DMS79 (cell line): ENCODE data around the gene OLR1.
"Not testable (repeated sequence)": the region's sequence is repeated elsewhere in the genome, so short reads cannot be mapped to it uniquely, and the experiment has no call there.

Experiments used
- DNase-seq: peaks from one replicate; lab custom pipeline; 2025; lab: John Stamatoyannopoulos, UW

OLR1 gene

DNA sequence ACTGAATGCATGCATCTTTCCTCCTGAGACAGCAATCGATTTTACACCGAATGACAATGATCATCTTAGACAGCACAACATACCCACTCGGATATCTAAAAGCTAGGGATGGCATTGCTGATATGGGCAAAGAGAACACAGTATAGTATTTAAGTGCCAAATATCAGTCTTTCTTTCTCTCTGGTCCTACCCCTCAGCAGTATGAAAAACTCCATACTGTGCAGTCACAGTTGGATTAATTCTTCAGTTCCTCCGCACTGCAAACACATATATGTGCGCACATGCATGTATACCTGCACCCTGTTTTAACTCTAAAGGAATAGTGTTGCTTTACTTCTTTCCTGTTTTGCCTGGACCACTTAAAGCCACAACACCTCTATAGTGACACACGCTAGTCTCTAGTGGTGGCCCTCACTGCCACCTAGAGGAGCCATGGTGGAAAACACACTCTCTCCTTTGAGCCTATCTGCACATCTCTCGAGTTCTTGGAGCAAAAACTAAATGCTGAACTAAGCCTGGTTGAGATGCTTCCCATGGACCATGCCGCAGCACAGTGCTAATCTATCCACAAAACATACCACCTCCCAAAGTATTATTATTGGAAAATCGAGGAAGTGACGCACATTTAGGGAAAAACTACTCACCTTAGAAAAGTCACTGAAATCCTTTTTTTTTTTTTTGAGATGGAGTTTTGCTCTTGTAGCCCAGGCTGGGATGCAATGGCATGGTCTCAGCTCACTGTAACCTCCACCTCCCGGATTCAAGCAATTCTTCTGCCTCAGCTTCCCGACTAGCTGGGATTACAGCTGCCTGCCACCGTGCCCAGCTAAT lies 18.8 kb upstream of the OLR1 start:
- DNase-seq = no peak

DNA sequence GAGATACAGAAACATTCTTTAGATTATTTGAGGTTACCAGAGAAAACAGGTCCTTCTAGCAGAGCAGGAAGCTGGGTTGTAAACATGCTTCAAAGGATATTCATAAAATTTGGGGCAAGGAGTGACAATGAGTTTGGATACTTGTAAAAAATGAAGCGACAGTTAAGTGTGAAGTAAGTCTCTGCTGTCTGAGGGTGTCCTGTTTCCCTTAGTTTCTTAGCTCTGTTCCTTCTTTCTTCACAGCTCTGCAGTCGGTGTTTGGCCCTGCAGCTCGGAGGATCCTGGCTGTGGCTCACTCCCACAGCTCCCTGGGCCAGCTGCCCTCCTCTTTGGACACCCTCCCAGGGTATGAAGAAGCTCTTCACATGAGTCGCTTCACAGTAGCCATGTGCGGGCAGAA lies 17.7 kb upstream of the OLR1 start:
- DNase-seq = no peak

DNA sequence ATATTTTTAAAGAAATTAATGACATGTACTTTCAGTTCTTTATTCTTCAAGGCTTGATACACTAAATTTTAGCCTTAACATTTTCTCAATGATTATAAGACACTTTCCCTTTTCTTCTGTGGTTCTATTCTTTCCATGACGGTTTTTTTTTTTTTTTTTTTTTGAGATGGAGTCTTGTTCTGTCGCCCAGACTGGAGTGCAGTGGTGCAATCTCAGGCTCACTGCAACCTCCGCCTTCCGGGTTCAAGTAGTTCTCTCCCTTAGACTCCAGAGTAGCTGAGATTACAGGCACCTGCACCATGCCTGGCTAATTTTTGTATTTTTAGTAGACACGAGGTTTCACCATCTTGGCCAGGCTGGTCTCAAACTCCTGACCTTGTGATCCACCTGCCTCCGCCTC lies 15.0 kb upstream of the OLR1 start:
- not testable (repeated sequence) for DNase-seq

DNA sequence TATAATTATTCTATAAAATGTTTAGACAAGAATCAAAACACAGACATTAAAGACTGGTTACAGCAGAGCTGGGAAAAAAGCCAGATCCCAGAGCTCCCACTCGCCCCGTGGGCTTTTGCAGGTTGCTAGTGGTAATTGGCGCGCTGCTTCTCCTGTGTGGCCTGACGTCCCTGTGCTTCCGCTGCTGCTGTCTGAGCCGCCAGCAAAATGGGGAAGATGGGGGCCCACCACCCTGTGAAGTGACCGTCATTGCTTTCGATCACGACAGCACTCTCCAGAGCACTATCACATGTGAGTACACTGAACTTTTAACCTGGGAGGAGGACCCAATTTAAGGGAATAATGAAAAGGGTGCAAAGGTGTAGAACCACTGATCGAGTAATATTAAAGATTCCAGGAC lies 14.4 kb upstream of the OLR1 start:
- no peak for DNase-seq

DNA sequence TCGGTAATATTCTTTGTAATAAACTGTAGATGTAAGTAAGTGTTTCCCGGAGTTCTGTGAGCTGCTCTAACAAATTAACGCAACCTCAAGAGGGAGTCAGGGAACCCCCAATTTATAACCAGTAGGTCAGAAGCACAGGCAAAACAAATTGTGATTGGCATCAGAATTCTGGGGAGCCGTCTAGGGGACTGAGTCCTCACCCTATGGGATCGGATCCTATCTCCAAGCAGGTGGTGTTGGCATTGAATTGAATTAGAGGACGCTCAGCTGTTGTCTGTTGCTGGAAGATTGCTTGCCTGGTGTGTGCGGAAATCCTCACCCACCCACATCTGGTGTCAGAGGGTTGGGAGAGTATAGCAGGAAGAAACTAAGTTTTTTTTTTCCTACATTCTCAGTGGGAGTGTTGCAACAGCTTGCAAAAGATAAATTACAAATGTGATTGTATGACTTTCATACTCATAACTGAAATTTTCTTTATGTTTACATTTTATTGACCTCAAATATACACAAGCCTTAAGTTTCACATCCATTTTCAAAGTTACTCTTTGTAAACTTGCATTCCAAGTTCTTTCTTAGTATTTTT lies 12.4 kb upstream of the OLR1 start:
- DNase-seq = no peak

DNA sequence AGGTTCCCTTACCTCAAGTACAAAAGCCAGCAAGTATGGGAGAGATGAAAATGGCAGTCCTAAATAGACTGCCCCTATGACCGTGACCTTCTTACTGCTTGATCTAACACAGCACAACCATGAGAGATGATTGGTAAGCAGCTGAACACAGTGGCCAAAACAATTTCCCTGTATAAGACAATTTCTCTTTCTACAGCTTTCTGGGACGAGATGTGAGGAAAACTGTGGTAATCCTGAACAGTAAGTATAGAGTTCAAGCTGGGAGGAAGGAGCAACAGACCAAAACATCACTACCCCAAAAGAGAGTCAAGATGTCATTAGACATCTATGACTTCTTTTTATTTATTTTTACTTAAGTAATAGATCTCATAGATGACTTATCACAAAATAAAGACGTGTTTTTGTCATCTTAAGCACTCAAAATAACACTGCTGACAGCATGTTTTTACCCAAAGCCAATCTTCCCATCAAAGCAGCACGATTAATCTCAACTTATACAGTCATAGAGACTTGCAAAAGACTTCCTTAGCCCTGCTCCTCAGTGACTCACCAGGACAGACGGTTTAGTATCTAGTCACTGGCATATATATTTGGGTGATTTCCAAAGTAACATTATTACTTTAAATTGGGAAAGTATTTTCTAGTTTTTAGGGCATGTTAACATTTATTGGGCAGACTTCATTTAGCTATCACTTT lies 10.6 kb upstream of the OLR1 start:
- no peak for DNase-seq

DNA sequence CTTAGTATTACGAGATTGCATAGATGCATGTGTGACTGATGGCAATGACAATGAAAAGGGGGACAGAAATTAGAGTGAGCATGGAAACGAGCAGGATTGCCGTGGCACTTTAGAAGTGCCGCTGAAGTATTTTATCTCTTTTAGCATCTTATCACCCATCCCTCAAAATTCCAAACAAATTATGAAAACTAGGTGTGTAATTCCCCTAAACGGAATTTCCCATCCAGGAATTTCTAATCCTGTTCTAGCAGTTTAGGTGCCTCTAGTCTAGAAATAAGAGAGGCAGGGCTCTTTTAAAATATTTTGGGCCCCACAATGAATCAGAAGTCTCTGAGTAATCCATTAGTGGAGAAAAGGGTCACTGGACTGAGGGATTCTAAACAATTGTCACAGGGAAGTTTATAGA lies 7.8 kb upstream of the OLR1 start:
- DNase-seq = no peak

DNA sequence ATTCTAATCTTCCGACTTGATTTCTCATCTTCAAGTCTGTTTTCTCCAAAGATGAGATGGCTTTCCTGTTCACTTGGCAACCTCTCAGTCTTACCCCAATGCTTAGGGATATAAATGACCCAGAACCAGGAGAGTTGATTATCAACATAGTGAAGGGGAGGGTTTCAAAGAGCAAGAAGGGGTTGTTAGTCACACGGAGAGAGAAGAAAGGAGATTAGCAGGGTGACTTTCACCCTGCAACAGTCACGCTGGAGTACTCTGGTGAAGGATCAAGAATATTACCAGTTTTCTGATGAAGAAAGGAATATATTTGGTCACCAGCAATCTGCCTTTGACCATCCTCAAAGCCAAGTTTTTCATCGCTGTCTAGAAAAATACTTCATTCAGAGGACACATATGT lies 6.9 kb upstream of the OLR1 start, which contains the start of gene TMEM52B:
TMEM52B (plus strand) TSS at position 212 of the 400 bp plus-strand sequence. CDS start 543 bp downstream, outside the sequence.
- no peak for DNase-seq

DNA sequence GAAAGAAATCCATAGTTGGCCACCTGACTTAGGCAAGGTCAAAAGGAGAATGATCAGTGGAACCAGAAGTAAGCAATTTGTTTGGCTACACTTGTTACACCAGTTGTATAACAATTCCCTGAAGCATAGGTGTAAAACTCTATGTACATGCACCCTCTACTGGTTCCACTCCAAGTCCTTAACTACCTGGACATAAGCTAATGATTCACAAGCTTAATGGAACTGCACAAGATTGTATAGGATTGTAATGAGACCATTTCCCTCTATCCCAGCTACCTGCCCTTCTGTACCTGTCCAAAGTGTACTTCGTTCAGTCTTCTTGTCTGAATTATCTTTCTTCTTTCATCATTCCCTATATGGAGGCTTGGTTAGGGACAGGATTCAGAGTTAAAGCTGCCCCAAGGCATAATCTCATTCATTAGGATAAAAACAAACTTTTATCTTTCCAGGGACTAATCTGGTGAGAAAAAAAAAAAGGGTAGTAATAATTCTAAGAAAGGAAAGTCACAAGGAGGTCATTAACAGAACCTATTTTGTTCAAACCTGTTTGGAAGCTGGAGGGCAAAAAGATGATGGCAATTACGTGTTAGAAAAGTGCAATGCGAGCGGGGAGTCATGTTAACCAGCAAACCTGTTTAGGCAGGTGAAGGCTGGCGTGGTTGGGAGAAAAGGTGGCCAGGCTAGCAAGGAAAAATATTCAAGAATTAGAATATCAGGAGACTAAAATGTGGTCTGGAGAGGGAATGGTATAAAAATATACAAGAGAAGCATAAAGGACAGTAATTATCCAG lies 4.1 kb upstream of the OLR1 start:
- DNase-seq = no peak

DNA sequence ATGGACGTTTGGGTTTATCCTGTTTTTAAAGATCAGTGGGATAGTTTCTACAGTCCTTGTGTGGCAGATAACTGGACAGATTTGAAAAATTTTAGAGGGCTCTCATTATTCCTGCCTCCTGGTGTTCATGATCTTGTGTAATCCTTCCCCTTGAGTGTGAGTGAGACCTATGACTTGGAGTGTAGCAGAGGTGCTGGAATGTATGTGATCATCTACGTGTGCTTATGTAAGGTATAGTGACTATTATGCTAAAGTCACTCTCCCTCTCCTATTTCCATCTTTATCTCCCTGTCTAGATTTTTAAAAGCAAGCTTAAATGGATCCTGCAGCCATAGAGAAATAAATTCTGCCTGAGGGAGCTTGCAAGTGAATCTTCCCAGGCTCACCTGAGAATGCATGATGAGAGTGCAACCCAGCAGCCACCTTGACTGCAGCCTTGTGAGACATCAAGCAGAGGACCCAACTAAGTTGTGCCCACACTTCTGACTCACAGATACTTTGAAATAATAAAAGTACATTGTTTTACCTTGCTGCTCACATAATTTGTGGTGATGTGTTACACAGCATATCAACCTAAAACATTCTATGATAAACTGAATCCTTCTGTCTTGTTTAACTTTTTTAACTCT lies 3.2 kb upstream of the OLR1 start:
- DNase-seq = no peak

DNA sequence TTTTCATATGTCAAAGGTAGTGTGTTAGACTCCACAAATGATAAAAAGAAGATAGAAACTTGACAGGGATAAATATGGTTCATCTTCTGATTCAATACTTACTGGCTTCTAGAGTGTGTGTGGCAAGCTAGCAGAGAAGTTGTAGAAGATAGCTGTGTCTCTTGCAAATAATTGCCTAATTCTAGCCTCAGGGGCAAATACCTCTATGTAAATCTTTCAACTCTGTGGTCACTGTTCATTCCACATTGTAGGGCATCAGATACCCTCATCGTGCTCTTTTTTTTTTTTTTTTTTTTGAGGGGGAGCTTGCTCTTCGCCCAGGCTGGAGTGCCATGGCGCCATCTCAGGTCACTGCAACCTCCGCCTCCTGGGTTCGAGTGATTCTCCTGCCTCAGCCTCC lies 1.7 kb downstream of the OLR1 start:
- no peak for DNase-seq

DNA sequence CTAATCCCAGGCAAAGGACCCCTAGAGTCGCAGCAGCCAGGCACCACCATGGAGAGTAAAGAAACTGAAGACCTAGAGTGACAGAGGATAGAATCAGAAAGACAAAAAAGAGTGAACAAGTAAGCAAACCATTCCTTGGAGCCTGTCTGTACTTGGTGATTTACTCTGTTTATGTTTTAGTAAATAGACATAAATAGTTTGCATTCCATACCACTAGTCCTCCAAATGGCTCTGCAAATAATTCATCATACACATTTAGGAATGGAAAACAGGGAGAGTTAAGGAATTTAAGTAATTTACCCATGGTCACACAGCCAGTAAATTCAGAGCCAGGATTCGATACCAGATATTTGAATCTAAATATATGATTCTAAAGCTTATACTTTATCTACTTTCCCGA lies 2.8 kb downstream of the OLR1 start:
- no peak for DNase-seq

DNA sequence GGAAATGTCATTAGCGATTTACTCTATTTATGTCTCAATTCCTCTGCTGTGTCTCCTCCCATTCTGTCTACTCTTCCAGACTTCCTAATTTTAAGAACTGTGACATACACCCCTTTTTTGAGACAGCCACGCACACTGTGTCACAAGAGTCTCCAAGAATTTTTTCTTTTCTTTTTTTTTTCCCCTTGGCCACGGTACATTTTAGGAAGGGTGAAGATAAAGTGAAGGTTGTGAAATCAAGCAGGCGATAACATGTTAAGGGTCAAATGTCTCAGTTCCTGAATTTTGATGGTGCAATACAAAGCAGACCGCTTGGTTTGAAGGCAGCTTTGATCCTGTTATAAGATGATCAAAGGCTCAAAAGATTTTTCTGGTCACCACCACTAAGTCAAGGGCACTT lies 4.3 kb downstream of the OLR1 start:
- no peak for DNase-seq

DNA sequence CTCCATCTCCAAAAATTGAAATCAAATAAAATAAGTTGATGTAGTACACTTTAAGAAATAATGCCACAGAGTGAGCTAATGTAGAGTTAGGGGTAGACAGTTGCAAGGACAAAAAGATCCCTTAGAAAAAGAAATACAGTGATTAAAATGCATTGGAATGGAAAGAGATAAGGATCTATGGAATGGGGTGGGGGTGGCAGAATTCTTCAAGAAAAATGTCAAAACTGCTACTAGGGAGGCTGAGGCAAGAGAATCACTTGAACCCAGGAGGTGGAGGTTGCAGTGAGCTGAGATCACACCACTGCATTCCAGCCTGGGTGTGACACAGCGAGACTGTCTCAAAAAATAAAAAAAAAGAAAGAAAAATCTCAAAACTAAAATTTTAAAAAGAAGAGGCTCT lies 6.5 kb downstream of the OLR1 start:
- no peak for DNase-seq

DNA sequence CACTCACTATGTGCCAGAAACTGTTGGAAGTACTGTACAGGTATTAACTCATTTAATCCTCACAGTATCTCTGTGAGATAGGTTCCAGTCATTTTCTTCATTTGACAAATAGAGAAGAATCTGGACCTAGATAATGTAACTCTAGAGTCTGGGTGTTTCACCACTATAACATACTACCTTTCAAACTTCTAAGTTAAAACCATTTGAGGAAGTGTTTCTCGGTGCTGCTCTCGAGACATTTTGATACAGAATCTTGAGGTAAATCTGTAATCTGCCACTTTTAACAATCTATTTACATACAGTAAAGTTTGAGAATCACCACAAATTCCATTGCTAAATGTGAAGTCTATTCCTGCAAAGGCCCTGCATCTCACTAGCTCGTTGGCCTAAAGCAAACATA lies 8.8 kb downstream of the OLR1 start:
- no peak for DNase-seq

DNA sequence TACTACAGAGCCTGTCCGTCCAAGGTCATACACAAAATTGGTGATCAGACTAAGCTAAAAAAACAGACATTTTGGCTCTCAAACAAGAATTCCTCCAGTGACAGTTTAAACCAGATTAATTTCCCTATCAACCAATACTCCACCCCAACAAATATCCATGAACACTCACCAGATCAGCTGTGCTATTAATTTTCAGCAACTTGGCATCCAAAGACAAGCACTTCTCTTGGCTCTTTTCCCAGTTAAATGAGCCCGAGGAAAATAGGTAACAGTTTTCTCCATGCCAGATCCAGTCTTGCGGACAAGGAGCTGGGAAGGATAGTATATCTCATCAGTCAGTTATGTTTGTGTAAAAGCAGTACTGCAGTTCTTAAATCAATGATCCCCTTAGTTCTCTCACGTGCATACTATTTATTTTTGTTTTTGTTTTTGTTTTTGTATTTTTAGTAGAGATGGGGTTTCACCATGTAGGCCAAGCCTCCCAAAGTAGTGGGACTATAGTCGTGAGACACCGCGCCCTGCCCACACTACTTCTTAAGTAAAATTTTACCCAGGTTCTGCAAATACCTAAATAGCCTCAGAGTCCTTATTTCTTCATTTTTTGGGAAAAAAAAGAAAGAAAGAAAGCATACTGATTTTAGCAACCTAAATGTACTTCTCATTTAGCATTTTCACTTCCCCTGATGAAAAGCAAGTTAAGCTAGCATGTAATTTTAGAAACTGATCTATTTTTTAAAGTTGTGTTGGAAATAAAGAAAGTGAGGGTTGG lies 11.1 kb downstream of the OLR1 start:
- DNase-seq = no peak

DNA sequence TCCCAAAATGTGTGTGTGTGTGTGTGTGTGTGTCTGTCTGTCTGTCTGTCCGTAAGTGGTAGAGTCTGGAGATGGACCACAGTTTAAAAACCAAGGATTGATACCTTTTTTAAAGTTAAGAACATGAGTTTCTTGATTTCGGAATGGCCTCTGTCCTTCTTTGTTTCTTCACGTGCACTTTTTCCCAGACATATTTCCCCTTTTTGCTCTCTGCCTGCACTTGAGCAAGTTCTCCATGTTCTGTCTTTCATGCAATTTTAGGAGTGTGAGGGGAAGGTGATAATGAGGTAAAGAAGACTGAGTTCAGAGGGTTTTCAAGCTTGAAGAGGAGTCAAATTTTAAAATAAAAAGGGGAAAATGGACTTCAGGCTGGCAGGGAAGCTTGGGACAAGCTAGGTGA lies 12.7 kb downstream of the OLR1 start:
- no peak for DNase-seq

DNA sequence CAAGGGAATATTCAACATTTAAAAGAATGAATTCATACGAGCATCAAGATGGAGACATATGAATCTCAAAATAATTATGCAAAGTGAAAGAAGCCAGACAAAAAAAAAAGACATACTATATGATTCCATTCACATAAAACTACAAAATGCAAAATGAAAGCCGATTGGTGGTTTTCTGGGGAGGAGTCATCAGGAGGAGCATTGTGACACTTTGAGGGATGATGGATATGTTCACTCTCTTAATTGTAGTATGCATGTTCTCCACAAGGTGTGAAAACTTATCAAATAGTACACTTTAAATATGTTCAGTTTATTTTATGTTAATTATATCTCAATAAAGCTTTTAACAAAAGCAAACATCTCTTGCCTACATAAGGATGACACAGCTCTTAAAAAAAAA lies 13.5 kb downstream of the OLR1 start:
- no peak for DNase-seq

DNA sequence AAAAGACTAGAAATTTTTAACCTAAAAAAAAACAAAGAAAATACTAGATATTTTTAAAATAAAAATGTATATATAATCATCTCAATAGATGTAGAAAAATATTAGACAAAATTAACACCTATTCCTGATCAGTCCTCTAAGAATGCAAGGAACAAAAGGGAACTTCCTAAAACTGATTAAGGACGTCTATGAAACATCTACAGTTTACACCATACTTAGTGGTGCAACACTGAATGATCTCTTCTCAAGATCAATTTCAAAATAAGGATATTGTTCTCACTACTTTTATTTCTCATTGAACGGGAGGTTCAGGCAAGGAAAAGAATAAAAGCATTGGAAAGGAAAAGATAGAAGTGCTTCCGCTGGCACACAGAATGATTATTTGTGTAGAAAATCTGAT lies 16.0 kb downstream of the OLR1 start:
- no peak for DNase-seq

DNA sequence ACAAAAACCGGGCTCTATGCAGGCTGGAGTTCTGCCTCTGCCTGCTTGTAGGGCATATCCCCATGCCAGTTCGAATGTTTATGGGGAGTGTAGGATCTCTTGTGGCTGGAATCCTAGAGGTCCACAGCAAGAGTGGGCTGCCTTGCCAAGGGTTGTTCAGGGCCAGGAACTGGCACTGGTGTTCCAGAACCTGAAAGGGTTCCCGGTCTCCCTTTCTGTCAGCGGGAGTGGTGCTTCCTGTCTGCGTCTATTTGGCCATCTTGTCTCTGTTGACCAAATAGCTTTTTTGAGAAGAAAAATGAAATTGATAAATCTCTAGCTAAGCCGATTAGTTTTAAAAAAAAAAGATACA lies 17.8 kb downstream of the OLR1 start:
- no peak for DNase-seq
